ENCODE data around the gene FHOD1.

Gene FHOD1

DNA sequence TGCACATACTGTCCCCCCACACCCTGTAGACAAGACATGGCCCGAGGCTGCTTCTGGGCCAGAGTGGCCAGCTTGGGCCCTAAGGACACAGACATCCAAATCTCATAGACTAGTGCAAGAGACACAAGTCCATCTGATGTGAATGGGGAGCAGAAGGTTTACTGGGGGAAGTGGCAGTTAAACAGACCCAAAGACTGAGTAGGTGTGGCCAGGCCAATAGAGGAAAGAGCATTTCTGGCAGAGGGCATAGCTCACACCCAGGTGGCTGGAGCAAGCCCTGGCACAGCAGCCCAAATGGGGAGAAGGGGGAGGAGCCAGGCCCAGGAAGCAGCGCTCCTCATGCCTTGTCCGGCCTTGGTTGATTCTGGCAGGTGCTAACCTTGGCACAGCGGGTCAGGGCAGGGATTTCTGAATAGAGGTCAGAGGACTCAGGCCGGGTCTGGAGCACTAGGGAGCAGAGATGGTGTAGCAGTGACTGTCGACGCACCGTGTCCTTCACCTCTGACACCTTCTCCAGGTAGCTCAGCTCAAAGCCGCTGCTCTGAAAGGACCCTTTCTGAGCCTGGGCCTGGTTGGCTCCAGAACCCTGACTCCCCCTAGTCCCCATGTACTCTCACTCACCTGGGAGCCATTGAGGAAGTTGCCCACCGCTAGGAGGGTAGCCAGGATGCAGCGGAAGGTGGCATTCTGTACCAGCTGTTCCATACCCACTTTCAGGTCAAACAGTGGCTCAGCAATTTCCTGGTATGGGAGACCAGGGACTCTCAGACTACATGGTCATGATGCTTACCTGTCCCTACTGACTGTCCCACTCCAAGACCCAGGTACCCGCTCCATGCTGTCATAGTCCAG lies 16.2 kb downstream of the FHOD1 start:
- no peak for DNase-seq

DNA sequence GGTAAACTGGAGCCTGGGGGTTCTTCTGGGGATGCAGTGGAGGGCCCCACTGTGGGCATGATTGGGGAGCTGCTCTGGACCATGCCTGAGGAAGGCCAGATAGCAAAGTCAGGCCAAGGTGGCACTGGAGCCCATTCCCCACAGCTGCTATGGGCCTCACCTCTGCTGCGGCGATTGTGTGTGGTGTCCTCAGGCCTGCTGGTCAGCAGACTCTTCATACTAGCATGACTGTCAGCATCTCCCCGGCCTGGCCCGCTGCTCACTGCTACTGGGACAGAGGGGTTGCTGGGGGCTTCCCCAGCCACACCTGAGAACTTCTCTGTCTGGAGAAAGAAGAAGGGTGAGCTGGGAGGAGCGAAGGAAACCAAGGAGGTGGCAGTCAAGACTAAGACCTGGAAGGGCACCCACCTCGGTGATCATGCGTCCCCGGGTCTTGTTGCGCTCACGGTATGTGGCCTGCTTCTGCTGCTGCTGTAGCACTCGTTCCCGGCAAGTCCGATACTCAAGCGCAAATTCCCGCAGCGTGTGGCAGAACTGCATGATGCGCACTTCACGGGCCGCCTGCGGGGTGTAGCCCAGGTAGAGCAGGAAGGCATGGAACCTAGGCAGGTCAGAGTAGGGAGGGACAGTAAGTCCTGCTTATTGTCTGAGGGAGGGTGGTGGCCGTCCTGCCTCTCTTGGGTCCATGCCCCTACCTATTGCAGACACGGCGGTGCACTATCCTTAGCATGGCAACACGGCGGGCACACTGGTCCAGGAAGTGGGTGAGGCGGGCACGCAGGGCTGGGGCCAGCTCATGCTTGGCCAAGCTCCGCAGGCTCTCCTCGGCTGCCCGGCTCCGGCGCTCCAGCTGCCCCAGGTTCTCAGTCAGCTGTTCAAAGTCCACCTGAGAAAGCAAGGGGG lies 17.1 kb downstream of the FHOD1 start:
- no peak for DNase-seq

DNA sequence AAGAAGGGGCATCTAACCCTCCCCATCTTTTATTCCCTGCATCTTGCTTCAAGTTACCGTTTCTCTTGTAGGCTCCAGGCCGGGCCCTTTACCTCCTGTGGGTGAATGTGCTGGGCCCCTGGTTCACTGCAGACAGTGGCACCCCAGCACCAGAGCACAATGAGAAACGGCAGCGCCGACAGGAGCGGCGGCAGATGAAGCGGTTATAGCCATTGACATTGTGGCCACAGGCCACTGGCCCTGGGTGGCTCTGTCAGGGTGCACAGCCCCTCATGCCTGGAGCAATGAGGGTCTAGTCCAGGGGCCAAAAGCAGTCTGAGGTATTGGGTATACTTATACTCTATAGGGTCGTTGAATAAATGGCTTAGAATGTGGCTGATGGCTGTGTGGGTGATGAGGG lies 18.4 kb downstream of the FHOD1 start:
- no peak for DNase-seq

DNA sequence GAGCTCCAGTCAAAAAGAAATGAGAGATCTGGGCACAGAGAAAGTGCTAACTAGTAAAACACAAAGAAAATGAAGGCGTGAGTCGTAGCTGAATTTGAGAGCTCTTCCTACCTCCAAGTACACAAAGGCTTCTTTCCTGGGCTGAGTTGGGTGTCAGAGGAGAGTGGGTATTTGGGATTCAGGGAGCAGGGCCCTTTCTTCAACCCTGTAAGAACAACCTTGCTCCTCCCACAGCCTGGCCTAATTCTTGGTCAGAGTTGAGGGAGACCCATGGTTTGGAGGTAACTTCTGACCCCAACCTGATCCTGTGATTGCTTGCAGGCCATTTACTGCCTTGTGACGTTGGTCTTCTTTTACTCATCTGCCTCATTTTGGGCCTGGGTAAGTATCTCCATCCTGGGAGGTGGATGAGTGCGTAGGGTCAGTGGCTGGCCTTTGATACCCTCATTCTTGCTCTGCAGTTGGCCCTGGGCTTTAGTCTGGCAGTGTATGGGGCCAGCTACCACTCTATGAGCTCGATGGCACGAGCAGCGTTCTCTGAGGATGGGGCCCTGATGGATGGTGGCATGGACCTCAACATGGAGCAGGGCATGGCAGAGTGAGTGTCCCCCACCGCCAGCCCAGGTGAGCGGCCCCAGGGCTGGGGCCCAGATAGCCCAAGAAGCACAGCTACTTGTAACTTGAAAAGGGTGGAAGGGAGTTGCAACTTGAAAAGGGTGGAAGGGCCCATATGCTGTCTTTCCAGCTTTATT lies 19.1 kb downstream of the FHOD1 start:
- no peak for DNase-seq

DNA sequence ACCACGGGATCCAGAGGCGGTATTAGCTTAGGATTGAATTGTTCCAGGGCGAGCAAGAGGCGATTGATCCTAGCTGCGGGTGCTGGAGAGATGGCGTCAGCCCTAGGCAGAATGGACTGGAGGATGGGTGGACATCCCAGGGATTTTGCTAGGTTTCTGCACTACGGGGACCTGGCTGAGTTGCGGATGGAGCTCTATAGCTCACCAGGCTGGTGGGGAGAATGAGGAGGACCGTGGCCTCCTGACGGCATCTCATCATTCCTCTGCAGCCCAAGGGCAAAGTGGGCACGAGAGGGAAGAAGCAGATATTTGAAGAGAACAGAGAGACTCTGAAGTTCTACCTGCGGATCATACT lies 19.7 kb downstream of the FHOD1 start:
- DNase-seq: no peak

DNA sequence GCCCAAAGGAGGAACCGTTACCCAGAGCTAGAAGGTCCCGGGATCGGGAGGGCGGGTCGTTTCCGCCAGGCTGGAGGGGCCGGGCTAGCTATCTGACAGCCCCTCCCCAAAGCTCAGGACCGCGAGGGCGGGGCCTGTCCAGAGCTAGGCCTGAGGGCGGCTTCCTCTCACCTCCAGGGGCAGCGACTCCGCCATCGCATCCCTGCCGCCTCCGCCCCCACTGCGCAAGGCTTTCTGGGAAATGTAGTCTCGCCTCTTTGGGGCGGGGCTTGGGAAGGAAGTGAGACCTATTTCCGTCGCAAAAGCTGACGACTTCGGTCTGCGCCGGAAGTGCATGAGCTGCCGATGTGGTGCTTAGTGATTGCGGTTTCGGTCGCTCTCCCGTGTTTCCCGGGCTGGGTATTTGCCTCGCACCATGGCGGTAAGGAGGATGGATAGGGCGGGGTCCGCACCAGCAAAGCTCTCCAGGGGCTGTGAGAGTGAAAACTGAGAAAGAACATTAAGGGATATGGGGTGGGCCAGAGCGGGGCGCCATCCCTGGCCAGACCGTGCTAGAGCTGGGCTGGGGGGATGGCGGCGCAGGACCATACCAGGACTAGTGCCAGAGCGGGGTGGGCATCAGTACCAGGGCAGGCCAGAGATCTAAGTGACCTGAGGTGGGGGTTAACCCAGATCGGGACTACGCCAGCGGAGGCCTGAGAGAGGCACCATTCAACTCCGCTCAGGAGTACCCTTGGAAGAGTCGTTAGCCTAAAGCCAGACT lies 20.3 kb downstream of the FHOD1 start, which contains the start of gene TMEM208:
Gene TMEM208, plus strand, starts transcription at position 327 of the 763 bp plus-strand sequence. Its CDS starts 89 bp downstream, at position 416.
- peak; percentile 99 for DNase-seq

DNA sequence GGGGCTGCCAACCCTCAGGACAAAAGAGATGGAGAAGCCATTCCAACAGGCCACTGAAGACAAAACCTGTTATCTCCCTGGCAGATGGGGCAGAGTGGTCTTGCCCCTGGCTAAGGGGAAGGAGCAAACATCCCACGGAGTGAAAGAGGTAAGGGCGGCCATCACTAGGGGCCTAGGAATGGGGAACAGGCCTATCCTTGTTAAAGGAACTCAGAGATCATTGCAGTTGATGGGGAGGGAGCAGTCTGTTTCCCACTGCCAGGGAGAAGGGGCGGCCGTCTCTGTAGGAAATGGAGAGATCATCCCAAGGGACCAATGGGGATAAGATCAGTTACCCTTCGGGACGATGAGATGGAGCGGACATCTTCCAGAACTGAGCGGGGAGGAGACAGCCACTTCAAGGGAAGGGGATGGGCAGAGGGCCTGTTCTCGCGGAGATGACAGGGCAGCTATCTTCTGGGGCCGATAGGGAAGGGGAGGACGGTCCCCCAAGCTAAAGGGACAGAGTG lies 20.9 kb downstream of the FHOD1 start:
- peak in 1 of 2 experiments; percentile 62 for DNase-seq

DNA sequence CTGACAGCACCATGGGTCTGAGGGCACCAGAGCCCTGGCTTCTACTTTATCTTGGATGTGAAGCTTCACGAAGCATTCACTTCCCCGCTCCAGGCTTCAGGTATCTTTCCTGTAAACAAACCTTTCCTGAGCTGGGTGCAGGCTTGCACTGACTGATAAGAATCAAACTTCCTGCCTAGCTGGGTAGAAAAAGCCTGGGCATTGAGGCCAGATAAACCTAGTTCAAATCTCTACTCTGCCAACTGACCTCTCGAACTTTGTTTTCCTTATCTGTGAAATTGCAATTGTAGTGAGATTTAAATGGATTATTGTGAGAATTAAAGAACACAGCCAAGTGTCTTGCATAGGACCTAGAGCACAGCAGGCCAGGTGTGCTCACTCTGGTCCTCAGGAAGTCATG lies 23.3 kb downstream of the FHOD1 start:
- DNase-seq: no peak

DNA sequence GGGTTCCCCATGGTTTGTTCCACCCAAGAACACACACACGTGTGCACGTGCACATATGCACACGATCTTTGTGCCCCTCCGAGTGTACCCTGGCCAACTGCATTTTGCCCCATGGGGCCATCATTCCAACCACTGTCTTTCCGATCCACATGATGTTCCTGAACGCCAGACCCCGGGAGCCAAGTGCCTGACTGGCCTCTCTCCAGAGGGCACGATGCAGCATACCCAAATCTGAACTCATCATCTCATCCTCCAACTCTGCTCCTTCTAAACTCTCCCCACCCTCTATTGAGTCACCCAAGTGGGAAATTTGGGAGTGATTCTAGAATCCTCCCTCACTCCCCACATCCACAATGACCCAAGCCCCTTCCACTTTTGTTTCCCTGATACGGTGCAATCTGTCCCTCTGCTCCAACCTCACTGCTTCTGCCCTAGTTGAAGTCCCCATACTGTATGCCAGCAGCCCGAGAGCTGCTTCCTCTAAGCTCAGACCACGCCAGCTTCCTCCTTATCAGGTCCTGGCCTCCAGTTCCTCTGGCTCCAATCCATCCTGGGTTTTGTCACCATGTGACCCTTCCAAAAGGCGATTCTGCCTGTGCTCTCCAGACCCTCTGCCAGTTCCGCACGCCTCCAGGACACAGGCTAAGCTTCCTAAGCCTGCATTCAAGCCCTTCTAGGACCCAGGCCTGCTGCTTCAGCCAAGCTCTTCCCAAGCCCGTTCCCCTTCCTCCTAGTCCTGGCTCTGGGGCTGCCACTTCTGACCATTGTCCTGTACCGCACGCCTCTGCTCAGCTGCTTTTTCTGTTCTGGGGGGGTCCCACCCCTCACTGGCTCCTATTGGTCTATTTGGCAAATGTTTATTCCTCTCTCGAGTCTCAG lies 30.4 kb downstream of the FHOD1 start:
- no peak for DNase-seq

DNA sequence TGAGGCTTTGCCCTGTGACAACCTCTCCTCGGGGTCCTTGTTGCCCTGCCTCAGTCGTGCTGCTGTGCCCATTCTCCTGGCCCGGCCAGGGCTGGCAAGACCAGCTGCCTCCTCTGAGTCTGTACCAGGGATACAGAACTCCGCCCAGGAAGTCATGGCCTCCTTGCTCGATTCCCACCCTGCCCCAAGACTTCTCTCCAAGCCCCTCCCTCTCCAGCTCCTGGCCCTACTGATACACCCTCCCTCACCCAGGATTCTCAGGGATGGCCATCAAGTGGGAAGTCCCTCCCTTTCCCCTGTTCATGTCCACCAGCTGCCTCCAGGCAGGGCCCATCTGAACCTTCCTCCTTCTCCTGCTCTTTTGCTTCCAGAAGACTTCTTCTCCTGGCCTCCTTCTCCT lies 31.6 kb downstream of the FHOD1 start:
- DNase-seq: no peak

DNA sequence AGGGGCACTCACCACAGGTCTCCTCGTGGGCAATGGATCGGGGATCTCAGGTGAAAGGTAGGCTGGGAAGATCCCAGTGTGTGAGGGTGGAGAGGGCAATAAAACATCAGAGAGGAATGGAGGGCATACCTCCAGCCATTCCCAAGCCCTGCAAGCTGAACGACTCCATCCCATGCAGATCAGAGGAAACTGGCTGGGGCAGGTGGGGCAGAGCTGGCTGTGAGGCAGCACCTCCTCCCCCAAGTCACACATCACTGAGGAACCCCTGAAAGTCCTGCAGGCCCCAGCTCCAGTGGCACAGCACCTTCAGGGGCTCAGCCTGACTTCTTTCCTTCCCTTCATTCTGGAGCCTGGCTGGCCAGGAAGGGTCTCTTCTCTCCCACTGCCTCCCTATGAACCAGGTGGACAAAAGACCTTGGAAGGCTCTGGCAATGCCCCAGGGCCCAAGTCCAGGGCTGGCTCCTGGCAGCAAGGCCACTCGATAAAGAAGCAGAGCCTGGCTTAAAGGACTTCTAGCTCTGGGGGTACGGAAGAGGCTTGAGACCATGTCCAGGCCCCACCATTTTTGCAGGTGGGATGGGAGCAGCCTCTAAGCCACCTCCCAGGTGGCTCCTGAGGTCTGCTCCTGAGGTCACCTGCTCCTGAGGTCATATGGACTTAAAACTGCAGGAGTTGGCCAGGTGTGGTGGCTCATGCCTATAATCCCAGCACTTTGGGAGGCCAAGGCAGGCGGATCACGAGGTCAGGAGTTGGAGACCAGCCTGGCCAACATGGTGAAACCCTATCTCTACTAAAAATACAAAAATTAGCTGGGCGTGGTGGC lies 33.9 kb downstream of the FHOD1 start:
- no peak for DNase-seq

DNA sequence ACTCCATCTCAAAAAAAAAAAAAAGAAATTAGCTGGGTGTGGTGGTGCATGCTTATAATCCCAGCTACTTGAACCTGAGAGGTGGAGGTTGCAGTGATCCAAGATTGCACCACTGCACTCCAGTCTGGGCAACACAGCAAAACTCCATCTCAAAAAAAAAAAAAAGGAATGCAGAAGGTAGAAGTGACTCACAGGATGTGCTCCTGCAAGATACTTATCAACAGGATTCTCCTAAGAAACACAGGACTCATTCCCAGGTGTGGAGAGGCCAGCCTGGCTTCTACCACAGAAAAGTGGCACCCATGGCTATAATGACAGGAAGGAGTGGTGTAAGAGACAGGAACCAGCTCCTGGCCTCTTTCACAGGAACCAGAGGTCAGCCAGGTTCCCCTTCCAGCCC lies 34.5 kb downstream of the FHOD1 start:
- no peak for DNase-seq

DNA sequence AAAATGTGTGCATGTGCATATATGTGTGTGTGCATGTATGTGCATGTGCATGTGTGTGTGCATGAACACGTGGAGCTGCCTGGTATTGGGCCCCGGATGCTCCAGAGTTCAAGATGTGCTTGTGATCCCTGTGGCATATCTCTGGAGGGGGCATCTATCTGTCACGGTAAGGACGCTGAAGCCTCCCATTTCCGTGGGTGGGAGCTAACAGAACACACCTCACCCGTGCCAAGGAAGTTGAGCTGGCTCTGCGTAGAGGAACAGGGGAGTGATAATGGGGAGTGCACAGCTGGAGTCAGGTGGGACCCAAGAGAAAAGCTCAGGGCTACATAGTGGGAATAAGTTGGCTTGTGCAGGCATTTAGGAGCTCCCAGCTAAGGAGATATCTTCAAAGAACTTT lies 35.6 kb downstream of the FHOD1 start:
- no peak for DNase-seq

DNA sequence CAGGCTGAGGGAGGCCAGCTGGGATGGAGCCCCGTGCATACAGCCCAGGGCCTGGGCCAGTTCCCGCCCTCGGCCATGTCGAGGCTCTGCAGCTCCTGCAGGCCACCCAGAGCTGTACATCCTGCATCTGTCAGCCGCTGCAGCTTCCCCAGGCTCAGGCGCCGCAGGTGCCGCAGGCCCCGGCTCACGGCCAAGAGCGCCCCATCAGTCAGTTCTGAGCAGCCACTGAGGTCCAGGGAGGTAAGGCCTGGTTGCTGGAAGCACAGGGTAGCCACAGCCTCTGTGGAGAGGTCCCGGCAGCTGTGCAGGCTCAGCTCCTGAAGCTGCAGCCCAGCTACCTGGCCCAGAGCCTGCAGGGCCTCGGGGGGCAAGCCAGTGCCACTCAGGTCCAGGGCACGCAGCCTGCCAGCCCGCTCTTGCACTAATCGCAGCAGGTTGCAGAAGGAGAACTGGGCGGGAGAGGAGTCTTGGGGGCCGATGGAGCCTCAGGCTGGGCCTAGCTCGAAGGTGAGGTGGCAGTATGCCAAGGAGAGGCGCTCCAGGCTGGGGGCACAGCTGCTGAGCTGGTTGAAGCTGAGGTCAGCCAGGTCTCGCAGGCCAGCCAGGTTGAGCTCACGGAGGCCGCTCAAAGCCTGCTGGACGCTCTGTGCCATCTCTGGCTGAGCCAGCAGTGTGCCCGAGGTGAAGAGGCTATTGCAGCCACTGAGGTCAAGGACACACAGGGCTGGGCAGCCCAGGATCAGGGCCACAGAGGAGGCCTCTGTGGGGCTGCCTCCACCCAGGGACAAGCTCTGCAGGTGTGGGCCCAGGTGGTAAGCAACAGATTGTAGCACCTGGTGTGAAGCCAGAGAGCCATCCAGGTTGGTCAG lies 37.0 kb downstream of the FHOD1 start:
- no peak for DNase-seq

DNA sequence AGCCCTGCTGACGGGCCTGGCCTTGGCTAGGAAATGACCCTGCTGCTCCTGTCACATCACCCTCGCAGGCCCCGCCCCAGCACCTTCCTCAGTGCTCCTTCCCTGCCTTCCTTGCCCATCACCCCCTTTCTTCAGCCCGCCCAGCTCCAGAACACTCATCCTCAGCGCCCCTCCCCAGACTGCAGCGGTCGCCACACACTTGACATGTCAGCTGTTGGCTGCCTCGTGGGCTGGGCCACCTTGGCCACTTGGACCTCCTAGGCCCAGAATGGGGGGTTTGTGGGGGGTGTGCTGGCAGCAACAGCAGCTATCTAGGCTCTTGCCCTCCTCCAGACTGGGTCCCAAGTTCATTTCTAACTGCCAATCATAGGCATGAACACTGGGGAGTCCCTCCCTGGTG lies 37.7 kb downstream of the FHOD1 start:
- DNase-seq: no peak

DNA sequence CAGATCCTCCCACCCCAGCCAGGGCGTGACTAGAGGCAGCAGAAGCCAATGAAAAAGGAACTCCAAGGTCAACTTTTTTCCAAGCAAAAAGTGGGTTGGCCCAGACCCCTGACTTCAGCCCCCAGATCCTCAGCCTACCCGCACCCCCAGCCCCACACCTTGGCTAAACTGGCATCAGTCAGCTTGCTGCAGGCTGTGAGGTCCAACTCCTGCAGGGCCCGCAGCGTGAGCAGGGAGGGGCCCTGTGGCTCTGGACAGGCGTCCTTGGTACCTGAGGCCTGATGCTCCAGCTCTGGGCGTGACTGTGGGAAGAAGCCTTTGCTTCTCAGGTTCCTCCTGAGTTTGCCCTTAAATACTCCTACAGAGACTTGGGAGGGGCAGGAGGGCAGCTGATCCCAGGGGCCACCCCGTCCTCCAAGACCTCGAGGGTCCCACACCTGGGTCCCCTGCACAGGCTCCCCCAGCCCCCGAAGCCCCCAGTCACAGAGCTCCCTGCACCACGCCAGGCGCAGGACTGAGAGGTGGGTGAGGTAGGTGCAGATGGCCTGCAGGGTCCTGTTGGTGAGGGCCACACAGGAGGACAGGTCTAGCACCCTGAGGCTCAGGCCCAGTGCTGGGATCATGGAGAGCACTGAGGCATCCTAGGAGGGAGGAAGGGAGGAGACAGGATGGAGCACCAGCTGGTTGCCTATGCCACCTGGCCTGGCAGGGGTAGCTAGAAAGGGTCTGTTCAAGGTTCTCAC lies 39.0 kb downstream of the FHOD1 start:
- no peak for DNase-seq

DNA sequence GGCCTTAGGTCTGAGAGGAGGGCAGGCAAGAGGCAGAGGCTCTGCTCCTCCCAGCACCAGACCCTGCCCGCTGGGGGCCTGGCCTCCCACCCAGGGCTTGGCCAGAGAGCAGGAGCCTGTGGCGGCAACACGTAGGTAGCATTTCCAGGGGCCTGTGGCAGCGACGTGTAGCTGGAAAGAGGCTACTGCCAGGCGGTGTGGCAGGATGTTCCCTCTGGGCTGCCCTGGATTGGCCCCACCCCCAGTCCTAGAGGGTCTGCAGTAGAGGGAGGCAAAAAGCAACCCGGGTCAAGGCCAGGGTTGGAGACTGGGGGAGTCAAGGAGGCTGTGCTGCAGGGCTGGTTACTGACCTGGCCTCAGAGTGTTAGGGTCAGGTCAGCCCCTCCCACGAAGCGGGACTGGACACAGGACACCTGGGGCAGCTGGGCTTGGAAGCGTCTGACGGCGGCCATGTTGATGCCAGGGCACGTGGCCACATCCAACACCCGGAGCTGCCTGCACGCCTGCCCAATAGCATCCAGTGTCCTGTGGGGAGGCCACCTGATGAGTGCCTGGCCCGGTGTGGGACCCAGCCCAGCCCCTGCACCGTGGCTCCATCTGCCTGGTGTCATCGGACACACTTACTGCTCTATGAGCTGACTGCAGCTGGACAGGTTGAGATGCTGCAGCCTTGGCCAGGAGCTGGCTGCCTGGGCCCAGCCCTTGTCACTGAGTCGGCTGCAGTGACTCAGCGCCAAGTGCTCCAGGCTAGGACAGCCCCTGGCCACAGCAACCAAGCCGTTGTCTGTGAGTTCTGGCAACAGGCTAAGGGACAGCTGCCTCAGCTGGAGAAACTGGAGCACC lies 39.8 kb downstream of the FHOD1 start:
- DNase-seq: no peak

Data from NCI-H524 (cell line).